ENCODE results near the gene AUH. TPM values are rescaled to one million over a fixed set of nuclear protein-coding genes. Genes with fewer than 3 reads are reported as not detected.

Gene AUH
- polyA plus RNA-seq, 1 donor from 2014 or later = 42.6 TPM

DNA sequence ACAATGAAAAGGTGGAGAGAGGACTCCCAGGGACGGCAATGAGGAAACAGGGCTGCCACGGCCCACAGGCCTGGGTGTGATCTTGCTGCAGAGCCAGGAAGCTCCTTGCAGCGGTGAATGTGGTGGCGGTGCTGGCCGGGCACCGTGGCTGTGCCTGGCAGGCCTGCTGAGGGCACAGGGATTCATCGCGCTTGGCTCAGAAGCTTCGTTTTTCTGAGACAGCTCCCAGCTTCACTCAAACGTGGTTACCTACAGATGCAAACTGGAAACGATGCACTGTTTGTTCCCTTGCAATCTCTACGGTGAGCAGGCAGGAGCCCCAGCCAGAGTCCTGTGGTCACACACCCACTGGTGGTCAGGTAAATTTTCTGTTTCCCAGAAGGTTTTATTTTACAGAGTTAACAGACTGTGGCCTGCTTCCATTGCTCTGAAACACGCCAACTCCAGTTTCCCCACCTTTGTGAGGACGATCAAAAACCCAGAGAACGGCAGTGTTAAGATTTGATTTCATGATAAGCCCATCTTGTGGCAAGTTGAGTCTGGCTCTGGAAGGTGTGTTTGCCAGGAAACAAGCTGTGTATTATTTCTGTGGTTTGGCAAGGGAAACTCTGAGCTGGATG is 183.9 kb downstream of the AUH start:
- Histone ChIP-seq H3K27me3 (ENCODE audit: insufficient read depth, low read depth, low read length) (no peaks in the 10 kb centered on the region), H4K20me1 (ENCODE audit: insufficient read depth) (no peaks in the 10 kb centered on the region), H3K36me3 (ENCODE audit: insufficient read depth, low read length) (no peaks in the 10 kb centered on the region), H3K4me2 (ENCODE audit: low read length) (no peak overlapping the region), H3F3A (ENCODE audit: insufficient read depth, low read length, poor library complexity, severe bottlenecking) (no peaks in the 10 kb centered on the region), H3K9me2 (ENCODE audit: insufficient read depth, low read length) (no peaks in the 10 kb centered on the region), H3K79me2 (replicated peaks; ENCODE audit: insufficient read depth, low read length) (no peaks in the 10 kb centered on the region), H3K27ac (ENCODE audit: low read length) (no peak overlapping the region), H3K9ac (ENCODE audit: low read length) (no peak overlapping the region), H2AFZ (ENCODE audit: low read depth, low read length) (no peak overlapping the region), H3K4me3 (ENCODE audit: low read length) (no peak overlapping the region), H3K9me3 (ENCODE audit: low read length) (no peaks in the 10 kb centered on the region)
- TF ChIP-seq CTCF (IDR thresholded peaks at IDR 0.05; ENCODE audit: poor library complexity, severe bottlenecking) (no peak), MXI1 (conservative IDR thresholded peaks at IDR 0.05; ENCODE audit: poor library complexity, severe bottlenecking) (no peak), EZH2 (IDR thresholded peaks at IDR 0.05; ENCODE audit: borderline replicate concordance, insufficient read depth, low read length, poor library complexity, severe bottlenecking) (no peak), POLR2AphosphoS5 (IDR thresholded peaks at IDR 0.05) (no peak), RAD21 (conservative IDR thresholded peaks at IDR 0.05) (no peak), SMC3 (conservative IDR thresholded peaks at IDR 0.05; ENCODE audit: poor library complexity) (no peak), TAF1 (IDR thresholded peaks at IDR 0.05; ENCODE audit: low read depth) (no peak)

DNA sequence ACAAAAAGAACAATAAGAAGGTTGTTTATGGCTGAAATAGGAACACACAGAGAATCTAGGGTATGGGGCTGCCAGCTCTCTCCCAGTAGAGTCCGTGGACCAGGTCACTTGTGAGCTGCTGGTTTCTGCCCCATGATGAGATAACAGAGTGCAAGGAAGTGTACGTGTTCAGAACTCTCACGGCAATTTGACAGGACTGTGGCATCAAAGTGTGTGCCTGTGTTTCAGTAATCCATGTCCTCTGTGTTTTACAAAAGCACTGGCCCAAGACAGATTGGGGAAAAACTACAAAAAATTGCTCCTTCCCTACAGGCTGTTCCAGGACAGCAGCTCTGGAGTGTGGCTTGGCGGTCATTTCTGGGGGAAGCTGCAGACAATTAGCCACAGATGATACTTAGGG is 184.6 kb downstream of the AUH start:
- Histone ChIP-seq H3K4me2 (ENCODE audit: low read length) (no peak overlapping the region), H3K9me3 (ENCODE audit: low read length) (no peaks in the 10 kb centered on the region), H3K27me3 (ENCODE audit: insufficient read depth, low read depth, low read length) (no peaks in the 10 kb centered on the region), H4K20me1 (ENCODE audit: insufficient read depth) (no peaks in the 10 kb centered on the region), H3K9me2 (ENCODE audit: insufficient read depth, low read length) (no peaks in the 10 kb centered on the region), H3K79me2 (replicated peaks; ENCODE audit: insufficient read depth, low read length) (no peaks in the 10 kb centered on the region), H3K9ac (ENCODE audit: low read length) (no peak overlapping the region), H3K27ac (ENCODE audit: low read length) (no peak overlapping the region), H2AFZ (ENCODE audit: low read depth, low read length) (no peak overlapping the region), H3K4me3 (ENCODE audit: low read length) (no peak overlapping the region), H3K36me3 (ENCODE audit: insufficient read depth, low read length) (no peaks in the 10 kb centered on the region), H3F3A (ENCODE audit: insufficient read depth, low read length, poor library complexity, severe bottlenecking) (no peaks in the 10 kb centered on the region)
- TF ChIP-seq POLR2AphosphoS5 (IDR thresholded peaks at IDR 0.05) = no peak
- no peak for TF ChIP-seq MXI1 (conservative IDR thresholded peaks at IDR 0.05; ENCODE audit: poor library complexity, severe bottlenecking)
- TF ChIP-seq RAD21 (conservative IDR thresholded peaks at IDR 0.05) = no peak
- TF ChIP-seq CTCF (IDR thresholded peaks at IDR 0.05; ENCODE audit: poor library complexity, severe bottlenecking) = no peak
- TF ChIP-seq TAF1 (IDR thresholded peaks at IDR 0.05; ENCODE audit: low read depth) = no peak
- no peak for TF ChIP-seq SMC3 (conservative IDR thresholded peaks at IDR 0.05; ENCODE audit: poor library complexity)
- no peak for TF ChIP-seq REST (IDR thresholded peaks at IDR 0.05; ENCODE audit: borderline replicate concordance)
- TF ChIP-seq EZH2 (IDR thresholded peaks at IDR 0.05; ENCODE audit: borderline replicate concordance, insufficient read depth, low read length, poor library complexity, severe bottlenecking) = no peak
- no peak for TF ChIP-seq EP300 (conservative IDR thresholded peaks at IDR 0.05; ENCODE audit: poor library complexity, severe bottlenecking)
